IMR-90 (cell line): Measurements from ENCODE around the gene PTGES2. TPM values are rescaled to one million over a fixed set of nuclear protein-coding genes. Genes with fewer than 3 reads are reported as not detected.
"Not testable (repeated sequence)": the region's sequence is repeated elsewhere in the genome, so short reads cannot be mapped to it uniquely, and the experiment has no call there.

Experiments used
- ATAC-seq: fragments of 200-7000 bp; cut with Tn5 transposase; 2 replicates; pipeline ENCODE4 v1.9.1; 2020; ENCODE audit warnings: low read depth, mild to moderate bottlenecking, moderate library complexity
- BruUV-seq: library from RNA; stranded (reverse); fragments of 400-500 nt; replicated peaks from 2 replicates; lab custom pipeline; 2021; lab: Mats Ljungman, UMichigan
- CTCF ChIA-PET: fragments of 300-600 bp; formaldehyde crosslinking; extraction: SDS; loops from one replicate; lab custom pipeline; 2021; ENCODE audit warnings: antibody characterized with exemption; lab: Yijun Ruan, JAX
- POLR2A ChIA-PET: fragments of 300-600 bp; sonication (Branson Sonifier 250); formaldehyde crosslinking; loops from one replicate; lab custom pipeline; 2022; ENCODE audit warnings: antibody characterized with exemption; ENCODE audit not compliant: unreplicated experiment; lab: Charles Lee
- DNase-seq: peaks from one replicate; pipeline ENCODE4 v3.0.0; 2013
- H2AFZ ChIP-seq: replicated peaks from 2 replicates; pipeline ENCODE3; 2013; ENCODE audit warnings: low read length, mild to moderate bottlenecking; ENCODE audit not compliant: poor library complexity
- H2AK5ac ChIP-seq: 2 replicates; pipeline ENCODE4 v1.6.1; 2013; ENCODE audit warnings: low read depth, low read length, inconsistent platforms
- H2AK9ac ChIP-seq: replicated peaks from 2 replicates; pipeline ENCODE3; 2013; ENCODE audit warnings: mild to moderate bottlenecking, low read depth, low read length, moderate library complexity; ENCODE audit not compliant: poor library complexity
- H2BK120ac ChIP-seq: 2 replicates; pipeline ENCODE4 v1.6.1; 2013; ENCODE audit warnings: low read depth, low read length, inconsistent platforms
- H2BK15ac ChIP-seq: 3 replicates; pipeline ENCODE4 v1.6.1; 2013; ENCODE audit warnings: low read depth, low read length, inconsistent platforms
- H2BK20ac ChIP-seq: 2 replicates; pipeline ENCODE4 v1.6.1; 2013; ENCODE audit warnings: low read depth, mild to moderate bottlenecking, inconsistent platforms, low read length, moderate library complexity
- H2BK5ac ChIP-seq: 2 replicates; pipeline ENCODE4 v1.6.1; 2013; ENCODE audit warnings: mild to moderate bottlenecking, low read depth, low read length, inconsistent platforms; ENCODE audit not compliant: poor library complexity, severe bottlenecking
- H3K14ac ChIP-seq: replicated peaks from 2 replicates; pipeline ENCODE4 v1.6.1; 2013; ENCODE audit warnings: low read depth, low read length, inconsistent platforms
- H3K18ac ChIP-seq: 2 replicates; pipeline ENCODE4 v1.6.1; 2013; ENCODE audit warnings: low read depth, low read length, control low read depth
- H3K23ac ChIP-seq: 2 replicates; pipeline ENCODE4 v1.6.1; 2013; ENCODE audit warnings: low read depth, low read length, inconsistent platforms
- H3K27ac ChIP-seq: 2 replicates; pipeline ENCODE4 v1.5.1; 2013; ENCODE audit warnings: mild to moderate bottlenecking, control low read depth, low read length; ENCODE audit not compliant: insufficient read depth
- H3K27me3 ChIP-seq: 2 replicates; pipeline ENCODE4 v1.6.1; 2013; ENCODE audit warnings: low read length; ENCODE audit not compliant: control insufficient read depth, insufficient read depth
- H3K36me3 ChIP-seq: 2 replicates; pipeline ENCODE4 v1.6.1; 2013; ENCODE audit warnings: low read length, mixed read lengths; ENCODE audit not compliant: control insufficient read depth, insufficient read depth
- H3K4ac ChIP-seq: 2 replicates; pipeline ENCODE4 v1.6.1; 2013; ENCODE audit warnings: low read depth, low read length, inconsistent platforms
- H3K4me1 ChIP-seq: 2 replicates; pipeline ENCODE4 v1.6.1; 2013; ENCODE audit warnings: low read length, mixed read lengths; ENCODE audit not compliant: control insufficient read depth, insufficient read depth
- H3K4me2 ChIP-seq: 2 replicates; pipeline ENCODE4 v1.6.1; 2013; ENCODE audit warnings: low read depth, mild to moderate bottlenecking, control low read depth, low read length, moderate library complexity
- H3K4me3 ChIP-seq: 2 replicates; pipeline ENCODE4 v1.5.1; 2013; ENCODE audit warnings: low read depth, mild to moderate bottlenecking, control low read depth, low read length, moderate library complexity; ENCODE audit not compliant: insufficient read depth
- H3K56ac ChIP-seq: 2 replicates; pipeline ENCODE4 v1.6.1; 2013; ENCODE audit warnings: low read length, inconsistent platforms; ENCODE audit not compliant: insufficient read depth; ENCODE audit errors: extremely low read depth
- H3K79me1 ChIP-seq, 2 experiments: 2 replicates each; pipeline ENCODE4 v1.6.1; 2013; ENCODE audit warnings: low read length in 2 of 2, inconsistent platforms in 1 of 2, low read depth in 1 of 2
- H3K9ac ChIP-seq: 2 replicates; pipeline ENCODE4 v1.6.1; 2013; ENCODE audit warnings: low read depth, low read length, control low read depth
- H3K9me1 ChIP-seq: 2 replicates; pipeline ENCODE4 v1.6.1; 2013; ENCODE audit warnings: low read length, inconsistent platforms; ENCODE audit not compliant: insufficient read depth
- H3K9me3 ChIP-seq: 2 replicates; pipeline ENCODE4 v1.6.1; 2013; ENCODE audit warnings: low read length; ENCODE audit not compliant: control insufficient read depth, insufficient read depth
- H4K20me1 ChIP-seq: 2 replicates; pipeline ENCODE4 v1.6.1; 2013; ENCODE audit warnings: low read length, inconsistent platforms; ENCODE audit not compliant: insufficient read depth
- H4K5ac ChIP-seq: 2 replicates; pipeline ENCODE4 v1.6.1; 2013; ENCODE audit warnings: mild to moderate bottlenecking, low read depth, low read length, control low read depth
- H4K8ac ChIP-seq, 2 experiments: 2 replicates each; pipeline ENCODE4 v1.6.1; 2013; ENCODE audit warnings: low read depth in 2 of 2, low read length in 2 of 2, control low read depth in 1 of 2, inconsistent platforms in 1 of 2
- H4K91ac ChIP-seq: 2 replicates; pipeline ENCODE4 v1.6.1; 2013; ENCODE audit warnings: low read depth, low read length, inconsistent platforms; ENCODE audit not compliant: insufficient read depth
- BHLHE40 ChIP-seq: fragments of 150-350 bp; IDR thresholded peaks from 2 replicates; pipeline ENCODE4 v1.6.1; 2016; ENCODE audit warnings: mild to moderate bottlenecking, low read depth, low read length
- WGBS, 2 experiments: methylation state at CpG; one replicate each; pipeline versions ENCODE4 v1.1.5 to v1.1.7; 2013; ENCODE audit warnings: missing lambda C conversion rate in 2 of 2; ENCODE audit not compliant: insufficient read length in 1 of 2; ENCODE audit errors: extremely low coverage in 2 of 2; 5-methylcytosine and 5-hydroxymethylcytosine counted together
- dilution Hi-C: fragments of 300-500 bp; cut with HindIII; formaldehyde crosslinking; loops from one replicate; pipeline ENCODE4 v1.14.3; 2018; ENCODE audit warnings: low sequenced_read_pairs; ENCODE audit not compliant: unreplicated experiment
- in situ Hi-C: fragments of 300-500 bp; cut with MboI; formaldehyde crosslinking; loops from 3 replicates; pipeline ENCODE4 v1.14.3; 2019; ENCODE audit warnings: low sequenced_read_pairs, inconsistent platforms, mixed read lengths
- intact Hi-C: fragments of 100-400 bp; cut with micrococcal nuclease; formaldehyde crosslinking; loops from 2 replicates; pipeline ENCODE4 v1.10.0; 2022
- polyA plus RNA-seq, 3 experiments: library from polyadenylated mRNA; depleted of rRNA; stranded (reverse); fragments of >200 nt; gene quantifications; 2 replicates each; pipeline ENCODE4 v1.2.3, GENCODE V29; 2012; ENCODE audit warnings: low replicate concordance in 1 of 3
- total RNA-seq: library from RNA; depleted of rRNA; stranded (reverse); fragments of >200 nt; gene quantifications from 2 replicates; pipeline ENCODE4 v1.2.3, GENCODE V29; 2012
- TF ChIP-seq, protein P1 (sequence below): fragments of 150-350 bp; IDR thresholded peaks from 2 replicates; pipeline ENCODE4 v1.6.1; 2017; ENCODE audit warnings: mild to moderate bottlenecking, antibody characterized with exemption, low read length, low read depth

The PTGES2 gene
- total and polyA plus RNA-seq, 2 of the 4 experiments (the other 2 are of a cell fraction) = 100 to 107 TPM

DNA sequence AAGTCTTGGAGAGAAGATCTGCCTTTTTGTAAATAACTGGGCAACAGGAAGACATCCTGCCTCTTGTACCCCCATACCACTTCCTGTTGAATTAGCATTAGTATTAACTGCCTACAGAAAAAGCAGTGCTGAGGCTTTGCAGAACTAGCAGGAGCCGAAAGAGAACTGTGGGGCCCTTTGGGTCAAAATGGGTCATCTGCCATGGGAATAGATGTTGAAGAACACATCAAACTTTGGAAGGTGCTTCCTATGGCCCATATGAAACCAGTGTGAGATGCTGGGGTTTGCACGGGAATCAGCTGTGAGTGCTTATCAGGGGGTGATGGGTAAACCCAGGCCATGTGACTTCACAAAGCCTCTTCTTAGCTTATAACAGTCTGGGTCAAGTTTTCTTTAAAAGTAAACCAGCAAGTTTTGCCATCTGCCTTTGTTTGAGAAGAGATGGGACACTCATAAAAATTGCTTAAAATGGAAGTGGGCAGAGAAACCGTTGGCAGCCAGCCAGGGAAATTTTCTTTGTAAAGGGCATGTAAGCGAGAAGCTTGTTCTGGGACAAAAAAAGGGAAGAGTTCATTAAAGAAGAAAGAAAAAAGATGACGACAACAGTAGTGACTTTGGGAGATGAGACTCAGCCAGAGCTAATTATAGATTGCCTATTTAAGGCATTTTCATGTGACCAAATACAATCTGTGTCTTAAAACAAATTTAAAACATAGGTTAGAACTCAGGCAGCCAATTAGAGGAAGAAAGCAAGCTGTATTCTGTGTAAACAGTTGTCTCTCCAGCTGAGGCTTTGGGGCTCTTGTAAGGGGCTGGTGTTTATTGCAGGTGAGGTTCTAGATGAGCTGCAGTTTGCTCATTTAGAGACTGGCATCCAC is 55.1 kb downstream of the PTGES2 start:
- TF ChIP-seq, protein P1, sequence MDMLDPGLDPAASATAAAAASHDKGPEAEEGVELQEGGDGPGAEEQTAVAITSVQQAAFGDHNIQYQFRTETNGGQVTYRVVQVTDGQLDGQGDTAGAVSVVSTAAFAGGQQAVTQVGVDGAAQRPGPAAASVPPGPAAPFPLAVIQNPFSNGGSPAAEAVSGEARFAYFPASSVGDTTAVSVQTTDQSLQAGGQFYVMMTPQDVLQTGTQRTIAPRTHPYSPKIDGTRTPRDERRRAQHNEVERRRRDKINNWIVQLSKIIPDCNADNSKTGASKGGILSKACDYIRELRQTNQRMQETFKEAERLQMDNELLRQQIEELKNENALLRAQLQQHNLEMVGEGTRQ = peak; percentile 59
- TF ChIP-seq BHLHE40 = no peak
- Histone ChIP-seq H3K36me3 (no peaks in the 10 kb centered on the region), H4K91ac (peak overlapping the region; percentile 53), H3K9me3 (no peaks in the 10 kb centered on the region), H2AFZ (peak overlapping the region; percentile 27), H3K9me1 (no peaks in the 10 kb centered on the region), H2BK20ac (peak overlapping the region; percentile 50), H3K9ac (peak overlapping the region; percentile 29), H3K4me3 (no peak overlapping the region), H3K79me1 (peaks cover 12 to 52% of the 10 kb centered on the region in 2 experiments; a peak in 3 of 4 replicates), H3K18ac (peak overlapping the region; percentile 78), H3K4me1 (peaks cover 15% of the 10 kb centered on the region), H3K27ac (peak overlapping the region; percentile 77), H3K23ac (peak overlapping the region; percentile 16; the same call in 1 of the 2 replicates), H2AK9ac (peak overlapping the region; percentile 49), H4K20me1 (no peaks in the 10 kb centered on the region; the same call in 1 of the 2 replicates), H2AK5ac (peak overlapping the region; percentile 46; the same call in 1 of the 2 replicates), H2BK5ac (peak overlapping the region; percentile 89), H4K8ac (peak overlapping the region; percentile 43 to 49; a peak in 3 of 4 replicates), H3K56ac (peak overlapping the region; percentile 45), H4K5ac (peak overlapping the region; percentile 68), H3K14ac (peak overlapping the region; percentile 57), H2BK15ac (peak overlapping the region; percentile 64; the same call in 2 of the 3 replicates), H3K4ac (peak overlapping the region; percentile 76), H3K4me2 (peak overlapping the region; percentile 78), H2BK120ac (peak overlapping the region; percentile 58), H3K27me3 (no peaks in the 10 kb centered on the region)
- in situ Hi-C loops (no loop called here), intact Hi-C loops (no loop called here), dilution Hi-C loops (no loop called here)
- peak; percentile 73 for DNase-seq
- 5% methylated on average over 3 of the region's 5 CpGs; no CpG with 5 or more reads in 1 of the 2 experiments for WGBS, 2 experiments
- no TSS peak for BruUV-seq
- ChIA-PET POLR2A (interaction anchor here (0.6 to 0.9 kb wide), 2 partner anchors 8 to 13 kb away, joined by 9 to 14 read pairs; no protein-coding TSS in a partner anchor), CTCF (no interaction called here)
- no peak for ATAC-seq

DNA sequence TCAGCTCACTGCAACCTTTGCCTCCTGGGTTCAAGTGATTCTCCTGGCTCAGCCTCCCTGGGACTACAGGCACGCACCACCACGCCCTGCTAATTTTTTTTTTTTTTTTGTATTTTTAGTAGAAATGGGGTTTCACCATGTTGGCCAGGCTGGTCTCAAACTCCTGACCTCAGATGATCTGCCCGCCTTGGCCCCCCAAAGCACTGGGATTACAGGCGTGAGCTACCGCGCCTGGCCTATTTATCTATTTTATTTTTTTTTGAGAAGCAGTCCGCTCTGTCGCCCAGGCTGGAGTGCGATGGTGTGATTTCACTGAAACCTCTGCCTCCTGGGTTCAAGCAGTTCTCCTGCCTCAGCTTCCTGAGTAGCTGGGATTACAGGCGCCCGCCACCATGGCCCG is 56.1 kb downstream of the PTGES2 start:
- BruUV-seq, ATAC-seq: not testable (repeated sequence)

More for the DNA sequence above, 56.1 kb downstream of the PTGES2 start:
- H2AK9ac ChIP-seq, dilution Hi-C loops, H2AFZ ChIP-seq, H4K5ac ChIP-seq, H3K4me3 ChIP-seq, H3K36me3 ChIP-seq, in situ Hi-C loops, H2BK15ac ChIP-seq, H3K4me2 ChIP-seq, H3K18ac ChIP-seq, H3K9me1 ChIP-seq, H4K20me1 ChIP-seq, H3K27me3 ChIP-seq, H4K91ac ChIP-seq, CTCF ChIA-PET, H3K9me3 ChIP-seq, intact Hi-C loops, H3K56ac ChIP-seq, H3K14ac ChIP-seq, H2BK20ac ChIP-seq, H3K9ac ChIP-seq, DNase-seq, POLR2A ChIA-PET: not testable (repeated sequence)
- Histone ChIP-seq H3K4me1 (peaks cover 19% of the 10 kb centered on the region), H3K4ac (peak overlapping the region; percentile 76; the same call in 1 of the 2 replicates), H2AK5ac (peak overlapping the region; percentile 36; the same call in 1 of the 2 replicates), H2BK5ac (peak overlapping the region; percentile 89), H3K79me1 (peaks cover 15 to 52% of the 10 kb centered on the region in 2 experiments), H3K27ac (peak overlapping the region; percentile 77), H2BK120ac (peak overlapping the region; percentile 58; the same call in 1 of the 2 replicates), H4K8ac (peak overlapping the region in 1 of 2 experiments; percentile 49; a peak in 3 of 4 replicates), H3K23ac (0 out of 2 replicates have a peak overlapping the region, but pooled peaks have one; percentile 50)
- no CpG with 5 or more reads among the region's 12 CpGs for WGBS, 2 experiments
